Hindlimb muscle (tissue), 1 donor: ENCODE data around the gene DBP. TPM values are rescaled to one million over a fixed set of nuclear protein-coding genes. Genes with fewer than 3 reads are reported as not detected.
"Not testable (repeated sequence)": the region's sequence is repeated elsewhere in the genome, so short reads cannot be mapped to it uniquely, and the experiment has no call there.

ENCODE experiments used
- DNase-seq: peaks from one replicate; pipeline ENCODE4 v3.0.0-alpha.2; 2013
- polyA plus RNA-seq: library from polyadenylated mRNA; unstranded; fragments of 120-200 nt; gene quantifications from one replicate; pipeline ENCODE4 v1.2.1, GENCODE V29; 2013; ENCODE audit not compliant: insufficient read length

DBP gene
- polyA plus RNA-seq, 1 donor: 7.9 TPM

GRCh38 chr19:48665786-48666185, 28.6 kb upstream of the DBP start:
- DNase-seq: no peak

GRCh38 chr19:48664476-48664875, 27.3 kb upstream of the DBP start:
- DNase-seq: no peak

GRCh38 chr19:48663667-48664066, 26.5 kb upstream of the DBP start:
- no peak for DNase-seq

- no peak for DNase-seq
Measured at GRCh38 chr19:48661711-48662090, 24.5 kb upstream of the DBP start.

GRCh38 chr19:48660852-48661710, 23.9 kb upstream of the DBP start:
- DNase-seq: peak; percentile 80

- no peak for DNase-seq
Measured at GRCh38 chr19:48659768-48660167, 22.6 kb upstream of the DBP start.

GRCh38 chr19:48658483-48658882, 21.3 kb upstream of the DBP start:
- no peak for DNase-seq

- not testable (repeated sequence) for DNase-seq
Measured at GRCh38 chr19:48657828-48658227, 20.6 kb upstream of the DBP start.

GRCh38 chr19:48656840-48657474, 19.8 kb upstream of the DBP start:
- DNase-seq: no peak

- DNase-seq: no peak
Measured at GRCh38 chr19:48654299-48655059, 17.3 kb upstream of the DBP start.

- DNase-seq: no peak
Measured at GRCh38 chr19:48651683-48652048, 14.5 kb upstream of the DBP start.

- no peak for DNase-seq
Measured at GRCh38 chr19:48650974-48651682, 13.9 kb upstream of the DBP start.

- no peak for DNase-seq
Measured at GRCh38 chr19:48648134-48648533, 11.0 kb upstream of the DBP start.

- DNase-seq: no peak
Measured at GRCh38 chr19:48646722-48647216, 9.6 kb upstream of the DBP start.

GRCh38 chr19:48646001-48646721, 9.0 kb upstream of the DBP start, which contains the start of gene CA11:
Gene CA11, minus strand, starts transcription at chr19:48646187. Its CDS starts 555 bp downstream, at chr19:48645632.
- DNase-seq: peak; percentile 93

GRCh38 chr19:48645620-48646000, 8.4 kb upstream of the DBP start:
- no peak for DNase-seq

GRCh38 chr19:48644839-48645619, 7.8 kb upstream of the DBP start:
- peak; percentile 83 for DNase-seq

- DNase-seq: no peak
Measured at GRCh38 chr19:48644355-48644754, 7.2 kb upstream of the DBP start.

- no peak for DNase-seq
Measured at GRCh38 chr19:48642862-48643261, 5.7 kb upstream of the DBP start.

GRCh38 chr19:48641850-48642249, 4.7 kb upstream of the DBP start:
- DNase-seq: no peak
